RWPE2 (cell line): ENCODE data around the gene ACOT12.
"Not testable (repeated sequence)": the region's sequence is repeated elsewhere in the genome, so short reads cannot be mapped to it uniquely, and the experiment has no call there.

ENCODE experiments used
- ATAC-seq: fragments of 200-7000 bp; cut with Tn5 transposase; 3 replicates; pipeline ENCODE4 v1.9.1; 2021; ENCODE audit warnings: low read depth
- DNase-seq: peaks from one replicate; pipeline ENCODE4 v3.0.0-alpha.2; 2020; ENCODE audit warnings: low spot score
- H3K27ac ChIP-seq: fragments of 450-650 bp; 2 replicates; pipeline ENCODE4 v1.5.1; 2017; ENCODE audit warnings: mild to moderate bottlenecking; ENCODE audit not compliant: poor library complexity, severe bottlenecking
- H3K27me3 ChIP-seq: fragments of 250-450 bp; sonication (Bioruptor Pico); 2 replicates; pipeline ENCODE4 v1.5.1; 2021; ENCODE audit warnings: mild to moderate bottlenecking, moderate library complexity; ENCODE audit not compliant: insufficient read depth, poor library complexity, severe bottlenecking
- H3K36me3 ChIP-seq: fragments of 250-450 bp; sonication (Bioruptor Pico); 2 replicates; pipeline ENCODE4 v1.5.1; 2020; ENCODE audit warnings: low read depth, mild to moderate bottlenecking, moderate library complexity
- H3K4me1 ChIP-seq: fragments of 250-450 bp; sonication (Bioruptor Pico); 2 replicates; pipeline ENCODE4 v1.5.1; 2021; ENCODE audit warnings: mild to moderate bottlenecking, moderate library complexity; ENCODE audit not compliant: insufficient read depth, poor library complexity, severe bottlenecking
- H3K4me3 ChIP-seq: fragments of 250-450 bp; sonication (Bioruptor Pico); 2 replicates; pipeline ENCODE4 v1.5.1; 2021; ENCODE audit warnings: mild to moderate bottlenecking, moderate library complexity; ENCODE audit not compliant: severe bottlenecking
- H3K9me3 ChIP-seq: fragments of 250-450 bp; sonication (Bioruptor Pico); 2 replicates; pipeline ENCODE4 v1.5.1; 2021; ENCODE audit warnings: mild to moderate bottlenecking, moderate library complexity; ENCODE audit not compliant: severe bottlenecking
- TF ChIP-seq, protein P1 (sequence below): fragments of 450-650 bp; IDR thresholded peaks from one replicate; pipeline ENCODE4 v1.5.1; 2017; ENCODE audit warnings: mild to moderate bottlenecking, moderate library complexity; ENCODE audit not compliant: poor library complexity, severe bottlenecking

ACOT12 gene

DNA sequence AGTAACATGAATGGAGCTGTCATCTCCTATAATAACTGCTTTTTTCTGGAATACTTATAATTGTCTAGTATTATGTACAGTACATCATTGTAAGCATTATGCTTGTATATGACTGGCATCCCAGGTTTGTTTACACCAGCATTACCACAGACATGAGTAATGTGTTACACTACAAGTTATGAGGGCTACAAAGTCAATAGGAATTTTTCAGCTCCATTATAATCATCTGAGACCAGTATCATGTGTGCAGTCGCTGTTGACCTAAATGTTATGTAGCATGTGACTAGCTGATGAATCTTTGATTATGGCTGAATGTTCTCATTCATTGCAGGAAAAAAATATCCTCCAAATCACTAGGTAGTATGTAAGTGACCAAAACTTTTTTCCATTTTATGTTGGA lies 90.4 kb downstream of the ACOT12 start:
- H3K27ac ChIP-seq, result no peak overlapping the region

GRCh38 chr5:81302596-81302995 lies 91.3 kb downstream of the ACOT12 start:
- DNase-seq (no peak), ATAC-seq (no peak)
- peak overlapping the region; percentile 93 for H3K4me3 ChIP-seq
- peaks cover 23% of the 10 kb centered on the region for H3K4me1 ChIP-seq
- no peaks in the 10 kb centered on the region for H3K9me3 ChIP-seq
- H3K27ac ChIP-seq, result no peak overlapping the region
- H3K36me3 ChIP-seq, result peaks cover 49% of the 10 kb centered on the region
- TF ChIP-seq, protein P1, sequence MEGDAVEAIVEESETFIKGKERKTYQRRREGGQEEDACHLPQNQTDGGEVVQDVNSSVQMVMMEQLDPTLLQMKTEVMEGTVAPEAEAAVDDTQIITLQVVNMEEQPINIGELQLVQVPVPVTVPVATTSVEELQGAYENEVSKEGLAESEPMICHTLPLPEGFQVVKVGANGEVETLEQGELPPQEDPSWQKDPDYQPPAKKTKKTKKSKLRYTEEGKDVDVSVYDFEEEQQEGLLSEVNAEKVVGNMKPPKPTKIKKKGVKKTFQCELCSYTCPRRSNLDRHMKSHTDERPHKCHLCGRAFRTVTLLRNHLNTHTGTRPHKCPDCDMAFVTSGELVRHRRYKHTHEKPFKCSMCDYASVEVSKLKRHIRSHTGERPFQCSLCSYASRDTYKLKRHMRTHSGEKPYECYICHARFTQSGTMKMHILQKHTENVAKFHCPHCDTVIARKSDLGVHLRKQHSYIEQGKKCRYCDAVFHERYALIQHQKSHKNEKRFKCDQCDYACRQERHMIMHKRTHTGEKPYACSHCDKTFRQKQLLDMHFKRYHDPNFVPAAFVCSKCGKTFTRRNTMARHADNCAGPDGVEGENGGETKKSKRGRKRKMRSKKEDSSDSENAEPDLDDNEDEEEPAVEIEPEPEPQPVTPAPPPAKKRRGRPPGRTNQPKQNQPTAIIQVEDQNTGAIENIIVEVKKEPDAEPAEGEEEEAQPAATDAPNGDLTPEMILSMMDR, result no peak
- H3K27me3 ChIP-seq, result no peaks in the 10 kb centered on the region

More for the DNA sequence above, 90.4 kb downstream of the ACOT12 start:
- Histone ChIP-seq H3K36me3 (peaks cover 46% of the 10 kb centered on the region), H3K4me1 (peaks cover 23% of the 10 kb centered on the region), H3K9me3 (no peaks in the 10 kb centered on the region), H3K27me3 (no peaks in the 10 kb centered on the region), H3K4me3 (no peak overlapping the region)
- TF ChIP-seq, protein P1, result no peak
- DNase-seq (no peak), ATAC-seq (peak; percentile 62)

- TF ChIP-seq, protein P1, result peak; percentile 15
- ATAC-seq (peak; percentile 88), DNase-seq (peak; percentile 91)
- Histone ChIP-seq H3K27ac (peak within 1 kb of the TSS; percentile 33), H3K4me1 (peaks cover 23% of the 10 kb centered on the region), H3K9me3 (no peaks in the 10 kb centered on the region), H3K36me3 (peaks cover 39% of the 10 kb centered on the region), H3K27me3 (no peaks in the 10 kb centered on the region), H3K4me3 (peak within 1 kb of the TSS; percentile 93)
These were observed 92.5 kb downstream of the ACOT12 start, which contains the start of gene ZCCHC9 for GRCh38 chr5:81301271-81302015. Gene ZCCHC9 (plus strand): TSS chr5:81301587. CDS start chr5:81304758, 3,171 bp downstream.

DNA sequence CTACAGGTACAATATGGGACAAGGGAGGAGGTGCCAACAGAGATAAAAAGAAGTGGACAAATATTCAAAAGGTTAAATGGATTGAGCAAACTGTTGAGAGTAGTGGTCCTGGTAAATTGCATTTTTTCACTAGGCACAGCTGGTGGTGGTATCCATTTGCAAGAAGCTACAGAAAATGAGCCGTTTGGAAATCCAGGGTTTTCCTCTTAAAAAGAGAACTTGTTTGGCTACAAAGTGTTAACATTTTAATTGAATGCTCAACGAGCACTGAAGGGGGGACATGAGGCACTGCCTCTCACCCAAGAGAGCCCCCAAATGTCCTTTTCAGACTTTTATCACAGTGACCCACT lies 93.0 kb downstream of the ACOT12 start:
- no peaks in the 10 kb centered on the region for H3K27me3 ChIP-seq
- TF ChIP-seq, protein P1, result no peak
- DNase-seq (no peak), ATAC-seq (no peak)
- H3K4me3 ChIP-seq, result peak overlapping the region; percentile 93
- H3K4me1 ChIP-seq, result peaks cover 23% of the 10 kb centered on the region
- H3K27ac ChIP-seq, result peak overlapping the region; percentile 33
- H3K36me3 ChIP-seq, result peaks cover 33% of the 10 kb centered on the region
- no peaks in the 10 kb centered on the region for H3K9me3 ChIP-seq

DNA sequence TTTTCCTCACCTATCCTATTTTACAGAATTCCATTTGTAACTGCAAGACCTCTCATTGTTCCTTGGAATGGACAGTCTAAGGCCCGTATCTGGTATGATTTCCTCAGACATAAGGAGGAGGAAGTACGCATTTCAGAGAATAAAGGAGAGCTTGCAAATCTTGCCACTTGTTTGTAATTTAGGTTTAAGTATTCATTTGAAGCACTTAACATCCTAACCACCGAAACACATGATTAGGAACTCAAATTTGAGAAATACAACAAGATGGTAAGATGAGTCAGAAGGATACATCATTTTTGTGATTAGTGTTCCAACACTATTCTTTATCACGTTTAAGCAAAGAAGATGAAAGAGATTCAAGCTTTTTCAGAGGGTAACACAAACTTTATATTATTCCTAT lies 96.4 kb downstream of the ACOT12 start:
- Histone ChIP-seq H3K4me3 (no peak overlapping the region), H3K9me3 (no peaks in the 10 kb centered on the region), H3K27me3 (no peaks in the 10 kb centered on the region), H3K27ac (no peak overlapping the region), H3K36me3 (peaks cover 18% of the 10 kb centered on the region; the same call in 1 of the 2 replicates), H3K4me1 (peaks cover 13% of the 10 kb centered on the region)
- DNase-seq, result no peak
- TF ChIP-seq, protein P1, result no peak
- ATAC-seq, result no peak

- H3K4me1 ChIP-seq, ATAC-seq, H3K4me3 ChIP-seq, H3K9me3 ChIP-seq, H3K27ac ChIP-seq, DNase-seq, H3K27me3 ChIP-seq: not testable (repeated sequence)
- H3K36me3 ChIP-seq, result peaks cover 14% of the 10 kb centered on the region; the same call in 1 of the 2 replicates
These were observed 99.9 kb downstream of the ACOT12 start for GRCh38 chr5:81294021-81294420.
